LoVo (cell line): ENCODE results near the gene SERINC2.
"Not testable (repeated sequence)": the region's sequence is repeated elsewhere in the genome, so short reads cannot be mapped to it uniquely, and the experiment has no call there.

Source experiments
- DNase-seq: peaks from one replicate; pipeline ENCODE4 v3.0.0-alpha.2; 2016; ENCODE audit warnings: low spot score

SERINC2 gene

GRCh38 chr1:31383967-31384366, 29.0 kb upstream of the SERINC2 start:
- no peak for DNase-seq

- not testable (repeated sequence) for DNase-seq
Measured at GRCh38 chr1:31386576-31387243, 26.3 kb upstream of the SERINC2 start.

DNA sequence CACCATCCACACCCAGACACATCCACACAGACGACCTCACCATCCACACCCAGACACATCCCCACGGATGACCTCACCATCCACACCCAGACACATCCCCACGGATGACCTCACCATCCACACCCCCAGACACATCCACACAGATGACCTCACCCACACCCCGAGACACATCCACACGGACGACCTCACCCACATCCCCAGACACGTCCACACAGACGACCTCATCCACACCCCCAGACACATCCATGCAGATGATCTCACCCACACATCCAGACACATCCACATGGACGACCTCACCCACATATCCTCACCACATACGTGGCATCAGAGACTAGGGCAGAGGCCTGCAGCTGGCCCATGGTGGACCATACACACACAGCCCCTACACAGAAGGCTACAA, 25.4 kb upstream of the SERINC2 start:
- no peak for DNase-seq

GRCh38 chr1:31389616-31390015, 23.4 kb upstream of the SERINC2 start:
- no peak for DNase-seq

DNA sequence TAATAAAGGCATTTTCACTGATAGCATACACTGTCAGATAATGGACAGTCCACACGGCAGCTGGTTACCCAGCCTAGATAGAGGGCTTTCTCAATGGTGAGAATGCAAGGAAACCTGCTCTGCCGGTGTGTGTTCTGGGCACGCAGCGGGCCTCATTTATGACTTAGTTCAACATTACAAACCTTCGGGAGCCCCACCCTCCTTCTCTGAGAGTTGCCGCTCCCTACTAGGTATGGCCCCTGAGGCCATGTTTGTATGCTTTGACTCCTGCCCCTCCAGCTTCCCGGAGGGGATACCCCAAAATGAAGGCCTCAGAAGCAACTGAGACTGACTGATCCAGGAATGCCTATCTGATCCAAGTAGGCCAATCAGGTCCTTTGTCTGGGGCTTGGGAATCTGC, 22.9 kb upstream of the SERINC2 start:
- peak; percentile 85 for DNase-seq

DNA sequence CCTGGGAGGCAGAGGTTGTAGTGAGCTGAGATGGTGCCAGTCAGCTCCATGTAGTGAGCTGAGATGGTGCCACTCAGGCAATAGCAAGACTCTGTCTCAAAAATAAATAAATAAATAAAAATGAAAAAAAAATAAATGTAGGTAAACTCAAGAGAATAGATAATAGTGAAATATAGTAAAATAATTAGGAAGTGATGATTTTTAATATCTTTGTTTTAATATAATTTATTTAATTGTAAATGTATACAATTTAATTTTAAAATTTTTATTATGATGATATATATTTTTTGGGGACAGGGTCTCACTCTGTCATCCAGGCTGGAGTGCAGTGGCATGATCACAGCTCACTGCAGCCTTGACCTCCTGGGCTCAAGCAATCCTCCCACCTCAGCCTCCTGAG, 19.6 kb upstream of the SERINC2 start:
- DNase-seq = no peak

DNA sequence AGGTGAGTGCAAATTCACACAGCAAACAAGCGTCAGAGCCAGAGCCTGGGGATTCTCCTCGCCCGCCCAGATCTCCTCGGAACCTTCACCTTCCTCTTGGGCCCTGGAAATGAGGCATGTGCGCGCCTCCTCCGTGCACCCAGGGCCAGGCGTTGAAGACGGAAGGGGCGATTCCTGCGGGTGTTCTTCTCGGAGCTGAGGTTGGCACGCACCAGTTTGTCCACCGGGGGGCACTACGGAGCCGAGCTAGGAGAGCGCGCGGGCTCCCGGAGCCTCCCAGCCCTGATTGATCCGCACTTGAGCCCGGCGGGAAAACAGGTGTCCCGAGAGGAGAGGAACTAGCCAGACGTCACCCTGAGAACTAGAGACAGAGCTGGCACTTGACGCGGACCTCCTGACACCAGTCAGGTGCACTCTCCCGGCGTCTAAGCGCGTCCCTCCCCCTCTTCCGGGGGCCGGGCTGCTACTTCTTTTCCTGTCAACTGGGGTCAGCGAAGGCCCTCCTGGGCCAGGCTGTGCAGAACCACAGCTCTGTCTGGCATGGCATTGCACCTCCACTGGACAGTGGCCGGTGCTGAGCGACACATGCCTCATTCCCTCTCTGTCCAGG, 18.3 kb upstream of the SERINC2 start:
- DNase-seq = peak; percentile 87

- peak; percentile 52 for DNase-seq
Measured at GRCh38 chr1:31396633-31397351, 16.2 kb upstream of the SERINC2 start.

DNA sequence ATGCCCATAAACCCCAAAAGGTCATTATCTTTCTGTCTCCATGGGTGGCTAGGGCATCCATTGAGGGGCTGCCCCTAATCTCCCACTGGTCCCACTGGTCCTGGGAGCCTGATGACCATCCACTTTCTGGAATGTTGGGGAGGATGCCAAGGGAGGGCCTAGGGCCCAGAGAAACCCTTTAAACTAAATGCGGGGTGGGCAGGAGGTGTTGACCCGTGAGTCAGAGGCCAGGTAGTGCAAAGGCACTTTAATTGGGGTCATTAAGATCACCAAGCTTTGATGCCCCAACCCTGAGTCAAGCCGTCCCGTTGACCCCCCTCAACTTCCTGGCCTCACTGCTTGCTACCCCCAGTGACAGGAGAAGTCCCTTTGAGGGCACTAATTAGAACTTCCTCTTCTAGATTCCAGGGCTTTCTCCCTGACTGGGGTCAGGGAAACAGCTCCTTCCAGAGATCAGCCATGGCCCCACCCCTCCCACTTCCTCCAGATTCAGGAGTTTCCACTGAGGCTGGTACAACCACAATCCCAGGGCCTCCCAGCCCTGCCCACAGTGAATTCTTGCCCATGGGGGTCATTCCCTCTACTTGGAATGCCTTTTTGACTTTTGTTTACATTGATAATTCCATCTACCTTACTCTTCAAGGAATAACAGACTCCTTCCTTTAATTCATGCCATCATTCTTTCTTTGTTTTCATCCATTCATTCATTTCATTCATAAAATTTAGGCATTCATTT, 15.5 kb upstream of the SERINC2 start:
- DNase-seq = peak; percentile 71

- no peak for DNase-seq
Measured at GRCh38 chr1:31398246-31398645, 14.8 kb upstream of the SERINC2 start.

DNA sequence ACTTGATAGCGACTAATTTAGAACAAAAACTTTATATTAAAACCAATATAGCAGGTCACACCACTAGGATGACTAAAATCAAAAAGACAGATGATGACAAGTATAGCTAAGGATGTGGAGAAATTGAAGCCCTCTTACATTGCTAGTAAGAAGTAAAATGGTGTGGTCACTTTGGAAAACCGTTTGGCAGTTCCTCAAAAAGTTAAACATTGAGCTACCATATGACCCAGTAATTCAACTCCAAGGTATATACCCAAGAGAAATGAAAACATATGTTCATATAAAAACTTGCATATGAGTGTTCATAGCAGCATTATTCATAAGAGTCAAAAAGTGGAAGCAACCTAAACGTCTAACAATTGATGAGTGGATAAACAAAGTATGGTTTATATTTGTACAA, 13.0 kb upstream of the SERINC2 start:
- no peak for DNase-seq

DNA sequence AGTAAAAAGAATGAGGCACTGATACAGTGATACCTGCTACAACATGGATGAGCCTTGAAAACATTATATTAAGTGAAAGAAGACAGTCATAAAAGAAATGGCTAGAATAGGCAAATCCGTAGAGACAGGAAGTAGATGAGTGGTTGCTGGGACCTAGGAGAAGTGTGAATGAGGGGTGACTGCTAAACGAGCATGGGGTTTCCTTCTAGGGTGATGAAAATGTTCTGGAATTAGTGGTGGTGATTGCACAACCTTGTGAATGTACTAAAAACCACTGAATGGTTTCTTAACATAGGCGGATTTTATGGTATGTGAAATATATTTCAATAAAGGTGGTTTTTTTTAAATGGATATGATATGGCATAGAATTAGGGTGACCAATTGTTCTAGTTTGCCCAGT, 12.6 kb upstream of the SERINC2 start:
- no peak for DNase-seq

DNA sequence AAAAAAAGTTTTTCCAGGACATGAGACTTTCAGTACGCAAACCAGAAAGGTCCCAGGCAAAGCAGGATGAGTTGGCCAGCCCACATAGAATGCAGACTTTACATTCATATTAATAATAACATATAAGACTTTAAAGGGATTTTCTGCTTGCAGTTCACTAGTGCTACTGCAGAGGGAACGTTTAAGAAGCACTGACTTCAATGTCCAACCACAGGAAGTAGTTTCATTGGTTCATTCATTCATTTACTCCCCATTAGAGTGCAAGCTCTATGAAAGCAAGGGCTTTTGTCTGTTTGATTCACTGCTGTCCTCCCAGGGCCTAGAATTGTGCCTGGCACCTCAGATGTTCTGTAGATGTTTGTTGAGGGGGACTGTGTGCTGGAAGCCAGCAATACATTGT, 11.8 kb upstream of the SERINC2 start:
- DNase-seq = no peak

GRCh38 chr1:31405578-31406245, 7.3 kb upstream of the SERINC2 start:
- no peak for DNase-seq

DNA sequence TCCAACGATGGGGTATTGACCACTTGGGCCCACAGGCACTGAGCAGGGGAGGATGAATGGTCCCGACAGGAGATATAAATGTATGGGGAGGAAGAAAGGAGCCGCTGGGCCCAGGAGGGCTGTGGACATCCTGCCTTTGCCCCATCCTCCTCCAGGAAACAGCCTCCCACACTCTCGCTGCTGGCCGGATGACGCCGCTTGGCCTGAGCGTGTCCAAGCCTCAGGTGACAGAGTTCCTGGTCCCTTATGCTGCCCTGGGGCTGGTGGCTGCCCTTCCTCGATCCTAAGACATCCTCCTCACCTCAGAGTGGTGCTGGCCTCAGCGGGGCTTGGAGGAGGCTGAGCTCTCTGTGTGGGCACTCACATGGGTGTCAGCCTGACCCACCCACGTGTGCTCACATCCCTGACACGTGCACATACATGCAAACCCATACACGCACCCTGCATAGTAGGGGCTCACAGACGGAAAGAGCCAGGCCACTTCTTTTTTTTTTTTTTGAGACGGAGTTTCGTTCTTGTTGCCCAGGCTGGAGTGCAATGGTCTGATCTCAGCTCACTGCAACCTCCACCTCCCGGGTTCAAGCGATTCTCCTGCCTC, 5.9 kb upstream of the SERINC2 start:
- DNase-seq = no peak

- no peak for DNase-seq
Measured at GRCh38 chr1:31408788-31409318, 4.2 kb upstream of the SERINC2 start.

- DNase-seq = no peak
Measured at GRCh38 chr1:31409946-31410858, 2.8 kb upstream of the SERINC2 start.

DNA sequence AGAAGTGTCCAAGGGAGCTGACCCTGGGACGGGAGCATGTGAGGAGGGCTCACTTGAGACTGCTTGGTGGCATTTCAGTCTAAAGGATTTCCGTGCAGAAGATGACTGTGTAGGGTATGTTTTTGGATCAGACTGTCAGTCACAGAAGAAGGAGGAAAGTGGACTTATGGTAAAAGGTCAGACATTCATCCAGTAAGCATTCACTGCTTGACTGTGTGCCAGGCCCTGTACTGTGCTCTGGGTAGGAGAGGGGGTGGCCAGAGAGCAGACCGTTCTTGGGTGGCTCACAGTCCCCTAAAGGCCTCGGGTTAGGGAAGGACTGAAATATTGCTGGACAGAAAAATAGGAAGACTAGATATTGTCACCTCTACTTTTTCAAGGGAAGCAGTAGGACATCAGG, 2.1 kb upstream of the SERINC2 start:
- no peak for DNase-seq

GRCh38 chr1:31412205-31412604, 808 bp upstream of the SERINC2 start:
- DNase-seq = no peak

- DNase-seq = peak; percentile 77
Measured at GRCh38 chr1:31413405-31414001, 490 bp downstream of the SERINC2 start.
